ENCODE measurements around the gene PTPN1. TPM values are rescaled to one million over a fixed set of nuclear protein-coding genes. Genes with fewer than 3 reads are reported as not detected.

PTPN1 gene
- total RNA-seq, 1 donor from 2014 or later, result 43.8 TPM

DNA sequence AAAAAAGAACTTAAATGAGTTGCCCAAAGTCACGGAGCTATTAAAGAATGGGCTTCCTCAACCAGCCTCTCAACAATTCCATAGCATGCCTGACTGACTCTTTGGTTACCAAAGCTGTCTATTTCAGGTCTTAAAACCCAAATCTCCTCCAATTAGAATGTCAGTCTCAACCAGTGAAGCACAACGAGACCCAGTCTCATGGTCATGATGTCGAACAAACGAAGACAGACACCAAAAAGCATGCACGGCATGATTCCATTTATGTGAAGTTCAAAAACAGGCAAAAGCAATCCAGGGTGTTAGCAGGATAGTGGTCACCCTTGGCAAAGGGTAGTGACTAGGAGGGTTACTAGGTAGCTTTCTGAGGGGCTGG is 16.3 kb upstream of the PTPN1 start:
- no peaks in the 10 kb centered on the region for H3K36me3 Mint-ChIP-seq (ENCODE audit: low read depth)
- no peaks in the 10 kb centered on the region for H3K9me3 Mint-ChIP-seq

GRCh38 chr20:50494428-50494827 is 15.8 kb upstream of the PTPN1 start:
- DNase-seq (ENCODE audit: low read depth, low spot score), result no peak
- Mint-ChIP-seq H3K9me3 (peaks cover 2% of the 10 kb centered on the region), H3K27ac (ENCODE audit: unreplicated experiment) (no peak overlapping the region), H3K4me1 (peaks cover 1% of the 10 kb centered on the region), H3K4me3 (no peak overlapping the region), H3K27me3 (ENCODE audit: low read depth) (peaks cover 4% of the 10 kb centered on the region), H3K36me3 (ENCODE audit: low read depth) (no peaks in the 10 kb centered on the region)
- no peak for TF ChIP-seq CTCF (conservative IDR thresholded peaks at IDR 0.05)

More for the DNA sequence above, 16.3 kb upstream of the PTPN1 start:
- TF ChIP-seq CTCF (conservative IDR thresholded peaks at IDR 0.05), result no peak
- Mint-ChIP-seq H3K4me1 (no peaks in the 10 kb centered on the region), H3K27ac (ENCODE audit: unreplicated experiment) (no peak overlapping the region), H3K27me3 (ENCODE audit: low read depth) (peaks cover 4% of the 10 kb centered on the region), H3K4me3 (no peak overlapping the region)
- DNase-seq (ENCODE audit: low read depth, low spot score), result no peak

- peaks cover 4% of the 10 kb centered on the region for H3K27me3 Mint-ChIP-seq (ENCODE audit: low read depth)
- peaks cover 3% of the 10 kb centered on the region for H3K9me3 Mint-ChIP-seq
- H3K4me3 Mint-ChIP-seq, result no peak overlapping the region
- no peak for DNase-seq (ENCODE audit: low read depth, low spot score)
- no peak for TF ChIP-seq CTCF (conservative IDR thresholded peaks at IDR 0.05)
- H3K27ac Mint-ChIP-seq (ENCODE audit: unreplicated experiment), result no peak overlapping the region
- H3K4me1 Mint-ChIP-seq, result peaks cover 3% of the 10 kb centered on the region
- H3K36me3 Mint-ChIP-seq (ENCODE audit: low read depth), result no peaks in the 10 kb centered on the region
Measured at GRCh38 chr20:50496773-50497385, 13.3 kb upstream of the PTPN1 start.

- Mint-ChIP-seq H3K4me3 (no peak overlapping the region), H3K27me3 (ENCODE audit: low read depth) (no peaks in the 10 kb centered on the region), H3K27ac (ENCODE audit: unreplicated experiment) (no peak overlapping the region), H3K9me3 (peaks cover 3% of the 10 kb centered on the region), H3K4me1 (peaks cover 3% of the 10 kb centered on the region), H3K36me3 (ENCODE audit: low read depth) (no peaks in the 10 kb centered on the region)
- no peak for TF ChIP-seq CTCF (conservative IDR thresholded peaks at IDR 0.05)
- DNase-seq (ENCODE audit: low read depth, low spot score), result no peak
Measured at GRCh38 chr20:50498071-50498776, 12.0 kb upstream of the PTPN1 start.

DNA sequence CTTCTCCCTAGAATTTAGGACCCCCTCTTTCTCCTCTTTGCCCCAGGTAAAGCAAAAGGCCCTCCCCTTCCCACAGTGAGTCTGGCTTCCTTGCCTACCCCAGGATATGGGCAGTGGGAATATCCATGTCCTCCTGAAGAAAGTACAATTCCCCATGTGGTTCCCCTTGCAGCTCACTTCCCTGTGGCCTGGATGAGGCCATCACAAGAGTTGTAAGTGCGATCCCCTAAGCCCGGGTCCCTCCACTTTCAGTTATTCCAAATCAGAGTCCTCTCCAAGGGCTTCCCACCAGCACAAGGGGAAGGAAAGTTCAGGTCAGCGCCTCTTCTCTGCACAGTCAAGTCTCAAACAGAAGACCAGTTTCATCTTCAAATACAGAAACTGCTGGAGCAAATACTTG is 10.2 kb upstream of the PTPN1 start:
- H3K4me3 Mint-ChIP-seq, result no peak overlapping the region
- no peak for DNase-seq (ENCODE audit: low read depth, low spot score)
- no peak overlapping the region for H3K27ac Mint-ChIP-seq (ENCODE audit: unreplicated experiment)
- H3K27me3 Mint-ChIP-seq (ENCODE audit: low read depth), result no peaks in the 10 kb centered on the region
- H3K36me3 Mint-ChIP-seq (ENCODE audit: low read depth), result no peaks in the 10 kb centered on the region
- H3K9me3 Mint-ChIP-seq, result peaks cover 3% of the 10 kb centered on the region
- H3K4me1 Mint-ChIP-seq, result peaks cover 3% of the 10 kb centered on the region
- TF ChIP-seq CTCF (conservative IDR thresholded peaks at IDR 0.05), result no peak

Measured in neural crest cell (in vitro differentiated cells).